H1 (cell line): Measurements from ENCODE around the gene ZNF143. TPM values are rescaled to one million over a fixed set of nuclear protein-coding genes. Genes with fewer than 3 reads are reported as not detected.

Experiments
- CTCF ChIA-PET: fragments of 300-600 bp; sonication (Branson Sonifier 250); formaldehyde crosslinking; loops from one replicate; lab custom pipeline; 2021; ENCODE audit not compliant: partially characterized antibody; lab: Charles Lee
- POLR2A ChIA-PET: fragments of 300-600 bp; sonication (Branson Sonifier 250); formaldehyde crosslinking; loops from one replicate; lab custom pipeline; 2021; ENCODE audit warnings: inconsistent platforms; ENCODE audit not compliant: partially characterized antibody; lab: Charles Lee
- DNase-seq, 2 experiments: peaks; one replicate each; pipeline versions ENCODE4 v3.0.0 to v3.0.0-alpha.2; 2010 to 2022; ENCODE audit warnings: low spot score in 2 of 2, low read depth in 1 of 2, mixed read lengths in 1 of 2
- FAIRE-seq: peaks from 2 replicates; lab custom pipeline; 2011; peaks lifted over from hg19 to GRCh38; lab: Jason Lieb, UNC
- H2AFZ ChIP-seq: 2 replicates; pipeline ENCODE4 v1.8.1; 2012; ENCODE audit warnings: low read length, inconsistent platforms
- H2AK5ac ChIP-seq: 2 replicates; pipeline ENCODE4 v1.6.1; 2013; ENCODE audit warnings: low read depth, low read length
- H2BK120ac ChIP-seq: replicated peaks from 2 replicates; pipeline ENCODE3; 2013; ENCODE audit warnings: low read depth, low read length, inconsistent platforms
- H2BK12ac ChIP-seq: 2 replicates; pipeline ENCODE4 v1.6.1; 2013; ENCODE audit warnings: low read depth, low read length
- H2BK15ac ChIP-seq: 2 replicates; pipeline ENCODE4 v1.6.1; 2013; ENCODE audit warnings: low read length
- H2BK20ac ChIP-seq: 2 replicates; pipeline ENCODE4 v1.6.1; 2013; ENCODE audit warnings: low read length
- H2BK5ac ChIP-seq: 2 replicates; pipeline ENCODE4 v1.6.1; 2013; ENCODE audit warnings: low read depth, low read length
- H3K14ac ChIP-seq: 2 replicates; pipeline ENCODE4 v1.6.1; 2013; ENCODE audit warnings: inconsistent platforms; ENCODE audit not compliant: insufficient read length
- H3K18ac ChIP-seq: 2 replicates; pipeline ENCODE4 v1.6.1; 2013; ENCODE audit warnings: low read length; ENCODE audit errors: extremely low read depth
- H3K23ac ChIP-seq: 2 replicates; pipeline ENCODE4 v1.6.1; 2013; ENCODE audit warnings: inconsistent platforms; ENCODE audit not compliant: insufficient read length
- H3K23me2 ChIP-seq: 2 replicates; pipeline ENCODE4 v1.6.1; 2013; ENCODE audit warnings: low read depth, low read length
- H3K27ac ChIP-seq: 2 replicates; pipeline ENCODE4 v1.6.1; 2011; ENCODE audit warnings: low read depth, low read length, inconsistent platforms
- H3K27me3 ChIP-seq, 4 experiments: replicated peaks in 1 of 4; 1 replicate in 1 of 4; 2 replicates in 3 of 4; pipeline versions ENCODE4 v1.6.1 to v1.8.1; 2011 to 2013; ENCODE audit warnings: low read length in 3 of 4, mild to moderate bottlenecking in 3 of 4, inconsistent platforms in 2 of 4, mixed read lengths in 2 of 4, moderate library complexity in 1 of 4; ENCODE audit not compliant: control insufficient read depth in 3 of 4, insufficient read depth in 3 of 4; ENCODE audit errors: extremely low read depth in 1 of 4
- H3K36me3 ChIP-seq, 4 experiments: 2 replicates each; pipeline versions ENCODE4 v1.6.1 to v1.8.1; 2011 to 2013; ENCODE audit warnings: mild to moderate bottlenecking in 4 of 4, low read length in 3 of 4, moderate library complexity in 2 of 4, control low read depth in 1 of 4, inconsistent platforms in 1 of 4; ENCODE audit not compliant: insufficient read depth in 4 of 4, control insufficient read depth in 2 of 4
- H3K4ac ChIP-seq: replicated peaks from 2 replicates; pipeline ENCODE3; 2013; ENCODE audit warnings: low read length, low read depth, mixed read lengths, inconsistent platforms; ENCODE audit not compliant: insufficient read length
- H3K4me1 ChIP-seq, 4 experiments: replicated peaks in 1 of 4; 1 replicate in 1 of 4; 2 replicates in 3 of 4; pipeline versions ENCODE4 v1.6.1 to v1.8.1; 2011 to 2013; ENCODE audit warnings: low read length in 3 of 4, inconsistent platforms in 2 of 4, mixed read lengths in 1 of 4; ENCODE audit not compliant: insufficient read depth in 4 of 4, control insufficient read depth in 3 of 4
- H3K4me2 ChIP-seq, 2 experiments: 2 replicates each; pipeline versions ENCODE4 v1.6.1 to v1.8.1; 2011 to 2013; ENCODE audit warnings: low read depth in 2 of 2, low read length in 2 of 2, control low read depth in 1 of 2, inconsistent platforms in 1 of 2, mild to moderate bottlenecking in 1 of 2; ENCODE audit not compliant: insufficient read depth in 1 of 2
- H3K4me3 ChIP-seq, 4 experiments: fragments of 200-600, 300-600 bp in 1 of 4; sonication (generic), shearing (Covaris generic), sonication (Bioruptor Twin) in 1 of 4; 2 replicates each; pipeline versions ENCODE4 v1.5.1 to v1.8.1; 2011 to 2016; ENCODE audit warnings: low read length in 4 of 4, low read depth in 3 of 4, control low read depth in 2 of 4, inconsistent platforms in 2 of 4, mild to moderate bottlenecking in 2 of 4, mixed read lengths in 1 of 4, moderate library complexity in 1 of 4; ENCODE audit not compliant: insufficient read depth in 2 of 4; ENCODE audit errors: extremely low read depth in 1 of 4
- H3K56ac ChIP-seq: replicated peaks from 2 replicates; pipeline ENCODE3; 2013; ENCODE audit warnings: low read depth, mild to moderate bottlenecking, mixed read lengths, low read length, inconsistent platforms; ENCODE audit not compliant: insufficient read length
- H3K79me1 ChIP-seq: 2 replicates; pipeline ENCODE4 v1.6.1; 2013; ENCODE audit warnings: low read depth, low read length, control low read depth
- H3K79me2 ChIP-seq, 2 experiments: 2 replicates each; pipeline versions ENCODE4 v1.6.1 to v1.8.1; 2012 to 2013; ENCODE audit warnings: low read length in 2 of 2, mild to moderate bottlenecking in 2 of 2, inconsistent platforms in 1 of 2; ENCODE audit not compliant: insufficient read depth in 2 of 2, control insufficient read depth in 1 of 2
- H3K9ac ChIP-seq, 4 experiments: replicated peaks in 1 of 4; 1 replicate in 1 of 4; 2 replicates in 3 of 4; pipeline versions ENCODE4 v1.6.1 to v1.8.1; 2011 to 2013; ENCODE audit warnings: low read depth in 3 of 4, low read length in 3 of 4, control low read depth in 2 of 4, mild to moderate bottlenecking in 2 of 4, moderate library complexity in 2 of 4, inconsistent platforms in 1 of 4; ENCODE audit errors: extremely low read depth in 1 of 4
- H3K9me3 ChIP-seq, 2 experiments: 2 replicates each; pipeline versions ENCODE4 v1.6.1 to v1.8.1; 2012 to 2013; ENCODE audit warnings: mild to moderate bottlenecking in 2 of 2, moderate library complexity in 2 of 2, control low read depth in 1 of 2, inconsistent platforms in 1 of 2, low read depth in 1 of 2, low read length in 1 of 2, mixed read lengths in 1 of 2; ENCODE audit not compliant: insufficient read depth in 2 of 2
- H4K20me1 ChIP-seq, 2 experiments: replicated peaks in 1 of 2; 2 replicates each; pipeline versions ENCODE3 to v1.8.1; 2011 to 2013; ENCODE audit warnings: inconsistent platforms in 2 of 2, low read length in 2 of 2, mild to moderate bottlenecking in 1 of 2; ENCODE audit not compliant: insufficient read depth in 2 of 2, control insufficient read depth in 1 of 2
- H4K5ac ChIP-seq: 2 replicates; pipeline ENCODE4 v1.6.1; 2013; ENCODE audit warnings: low read length, low read depth, mixed read lengths, inconsistent platforms; ENCODE audit not compliant: insufficient read length
- H4K8ac ChIP-seq: 2 replicates; pipeline ENCODE4 v1.8.0; 2013; ENCODE audit warnings: mild to moderate bottlenecking, moderate library complexity, low read length, inconsistent platforms; ENCODE audit not compliant: insufficient read depth; ENCODE audit errors: extremely low read depth
- H4K91ac ChIP-seq: replicated peaks from 2 replicates; pipeline ENCODE3; 2013; ENCODE audit warnings: low read length, mixed read lengths, inconsistent platforms; ENCODE audit not compliant: insufficient read length
- ASH2L ChIP-seq: fragments of 200-600, 300-600 bp; sonication (generic); IDR thresholded peaks from one replicate; pipeline ENCODE4 v1.7.1; 2017; ENCODE audit warnings: low read length
- BACH1 ChIP-seq: IDR thresholded peaks from 2 replicates; pipeline ENCODE4 v1.6.1; 2012; ENCODE audit warnings: low read length, improper control_type of control experiment
- CHD2 ChIP-seq: IDR thresholded peaks from 2 replicates; pipeline ENCODE4 v1.6.1; 2012; ENCODE audit warnings: low read length, improper control_type of control experiment
- FOSL1 ChIP-seq: IDR thresholded peaks from 2 replicates; pipeline ENCODE4 v1.6.1; 2011; ENCODE audit warnings: mild to moderate bottlenecking, low read depth, low read length, moderate library complexity; ENCODE audit not compliant: insufficient read depth
- JUN ChIP-seq: IDR thresholded peaks from 2 replicates; pipeline ENCODE4 v1.6.1; 2011; ENCODE audit warnings: low read depth, mild to moderate bottlenecking, improper control_type of control experiment, low read length
- NRF1 ChIP-seq: IDR thresholded peaks from 2 replicates; pipeline ENCODE4 v1.6.1; 2011; ENCODE audit warnings: mild to moderate bottlenecking, low read depth, low read length, improper control_type of control experiment
- POLR2A ChIP-seq, 2 experiments: IDR thresholded peaks; 1 replicate in 1 of 2; 2 replicates in 1 of 2; pipeline ENCODE4 v1.6.1; 2011; ENCODE audit warnings: low read depth in 2 of 2, low read length in 2 of 2, mild to moderate bottlenecking in 2 of 2; ENCODE audit errors: control extremely low read depth in 1 of 2
- RNF2 ChIP-seq: fragments of 200-900, 300-1000 bp; sonication (generic); IDR thresholded peaks from 2 replicates; pipeline ENCODE4 v1.7.1; 2016; ENCODE audit warnings: borderline replicate concordance, low read depth, mild to moderate bottlenecking, antibody characterized with exemption, low read length; ENCODE audit not compliant: poor library complexity, severe bottlenecking; ENCODE audit errors: missing control alignments
- SAP30 ChIP-seq: fragments of 300-600 bp; sonication (generic); IDR thresholded peaks from 2 replicates; pipeline ENCODE4 v1.7.1; 2012; ENCODE audit warnings: low read length, moderate library complexity, mild to moderate bottlenecking, inconsistent platforms; ENCODE audit not compliant: insufficient read depth, insufficient replicate concordance
- SP4 ChIP-seq: IDR thresholded peaks from 2 replicates; pipeline ENCODE4 v1.6.1; 2012; ENCODE audit warnings: low read length, inconsistent platforms
- SUZ12 ChIP-seq: fragments of 200-600 bp; sonication (generic); IDR thresholded peaks from 2 replicates; pipeline ENCODE4 v1.6.1; 2012; ENCODE audit warnings: mild to moderate bottlenecking, inconsistent platforms, low read length, moderate library complexity, mixed read lengths
- USF2 ChIP-seq: IDR thresholded peaks from 2 replicates; pipeline ENCODE4 v1.6.1; 2011; ENCODE audit warnings: low read length, improper control_type of control experiment
- ZNF274 ChIP-seq: IDR thresholded peaks from 2 replicates; pipeline ENCODE4 v1.7.0; 2012; ENCODE audit warnings: low read length, borderline replicate concordance; ENCODE audit errors: extremely low read depth
- WGBS, 2 experiments: shearing (Covaris generic) in 1 of 2; methylation state at CpG; one replicate each; pipeline versions ENCODE4 v1.1.6 to v1.1.7; 2013 to 2015; ENCODE audit warnings: low lambda C conversion rate in 2 of 2, mixed read lengths in 2 of 2, inconsistent platforms in 1 of 2, low coverage in 1 of 2, missing lambda C conversion rate in 1 of 2; ENCODE audit not compliant: insufficient replicate concordance in 2 of 2, insufficient coverage in 1 of 2, insufficient read length in 1 of 2; ENCODE audit errors: extremely low coverage in 1 of 2, missing lambda C conversion rate in 1 of 2; 5-methylcytosine and 5-hydroxymethylcytosine counted together
- polyA plus RNA-seq, 7 experiments: library from polyadenylated mRNA; depleted of rRNA in 3 of 7; stranded (reverse) in 5 of 7; unstranded in 2 of 7; fragments of >200 nt in 5 of 7; fragments of 200-250 nt in 2 of 7; gene quantifications; 1 replicate in 5 of 7; 2 replicates in 1 of 7; 4 replicates in 1 of 7; pipeline versions ENCODE4 v1.2.1 to v1.2.3, GENCODE V29; 2011 to 2013; ENCODE audit warnings: missing spikeins in 2 of 7, mixed read lengths in 2 of 7
- total RNA-seq: library from RNA; stranded (reverse); fragmentation: NEBNext Ultra II Directional; extraction: Animal tissue kit (Norgen Biotek cat#: 25700); gene quantifications from 2 replicates; pipeline ENCODE4 v1.2.1, GENCODE V29; 2021

ZNF143 gene
- total and polyA plus RNA-seq, 2 of the 8 experiments (the other 6 are each of a cell fraction or from before 2014, with no cell fraction given), result 43.0 to 69.2 TPM

- H2BK15ac ChIP-seq, result no peak overlapping the region
- H4K91ac ChIP-seq, result no peak overlapping the region
- H4K5ac ChIP-seq, result no peak overlapping the region
- H3K18ac ChIP-seq, result no peak overlapping the region
- no peak overlapping the region for H2BK120ac ChIP-seq
- ChIA-PET CTCF (interaction anchor here (0.7 to 2.4 kb wide), 6 partner anchors 8 to 250 kb away, joined by 3 to 10 read pairs (median 5); no protein-coding TSS in a partner anchor), POLR2A (no interaction called here)
- H2BK5ac ChIP-seq, result no peak overlapping the region
- peaks cover 13 to 56% (median 48%) of the 10 kb centered on the region in 4 experiments for H3K36me3 ChIP-seq
- peaks cover 0 to 1% of the 10 kb centered on the region in 2 experiments for H4K20me1 ChIP-seq
- H2AK5ac ChIP-seq, result no peak overlapping the region
- no peak overlapping the region for H2BK12ac ChIP-seq
- H3K9me3 ChIP-seq, result no peaks in the 10 kb centered on the region
- no peak for DNase-seq
- no peaks in the 10 kb centered on the region for H3K79me1 ChIP-seq
- no peak overlapping the region for H3K4me3 ChIP-seq
- WGBS, 2 experiments, result 86 to 100% methylated on average over 3 to 4 of the region's 4 CpGs
- no peaks in the 10 kb centered on the region for H3K27me3 ChIP-seq
- no peak for FAIRE-seq
- H3K9ac ChIP-seq, result no peak overlapping the region
- no peaks in the 10 kb centered on the region for H3K79me2 ChIP-seq
- H4K8ac ChIP-seq, result no peak overlapping the region
- H3K4ac ChIP-seq, result no peak overlapping the region
- H3K4me1 ChIP-seq, result no peaks in the 10 kb centered on the region
- no peak overlapping the region for H3K27ac ChIP-seq
- no peak overlapping the region for H3K23ac ChIP-seq
- H2BK20ac ChIP-seq, result no peak overlapping the region
- no peak overlapping the region for H2AFZ ChIP-seq
- H3K56ac ChIP-seq, result no peak overlapping the region
- H3K14ac ChIP-seq, result no peak overlapping the region
- no peaks in the 10 kb centered on the region for H3K23me2 ChIP-seq
- H3K4me2 ChIP-seq, result no peak overlapping the region
- no peak for TF ChIP-seq NRF1
- TF ChIP-seq BACH1, result no peak
- TF ChIP-seq POLR2A (IDR thresholded peaks at IDR 0.05; ENCODE audit: control extremely low read depth in 1 of 2, low read depth in 2 of 2, low read length in 2 of 2), result no peak
- no peak for TF ChIP-seq SP4
- TF ChIP-seq FOSL1, result no peak
- TF ChIP-seq RNF2, result no peak
- no peak for TF ChIP-seq CHD2
- no peak for TF ChIP-seq ASH2L
- TF ChIP-seq ZNF274, result no peak
- no peak for TF ChIP-seq SAP30
- TF ChIP-seq USF2, result no peak
- TF ChIP-seq SUZ12, result no peak
- no peak for TF ChIP-seq JUN
Observed at GRCh38 chr11:9498457-9499078, 37.8 kb downstream of the ZNF143 start.
